ENCODE data around the gene KIAA0232.

DNA sequence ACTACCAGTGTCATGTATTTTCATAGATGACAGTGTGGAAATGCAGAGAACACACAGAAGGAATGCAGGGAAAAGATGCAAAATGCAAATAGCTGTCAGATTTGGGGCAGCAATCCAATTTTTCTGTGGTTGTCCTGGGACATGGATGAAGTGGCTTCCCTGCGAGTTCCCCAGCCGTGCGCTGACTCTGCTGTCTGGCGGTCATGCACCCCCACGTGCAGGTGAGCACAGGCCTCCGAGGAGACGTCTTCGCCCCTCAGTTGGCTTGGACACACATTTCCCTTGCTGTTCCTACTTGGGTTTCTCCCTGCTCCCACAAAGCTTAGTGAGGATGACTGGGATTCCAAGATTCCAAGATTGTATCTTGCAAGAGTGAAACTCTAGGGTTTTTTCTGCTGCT is 42.2 kb upstream of the KIAA0232 start:
- no peak for TF ChIP-seq POLR2A (IDR thresholded peaks at IDR 0.05; ENCODE audit: low read depth, low read length)
- TF ChIP-seq TAF1 (IDR thresholded peaks at IDR 0.05; ENCODE audit: low read depth, low read length): no peak
- no peak for TF ChIP-seq POLR2AphosphoS5 (IDR thresholded peaks at IDR 0.05; ENCODE audit: low read depth, low read length)
- TF ChIP-seq POU2F2 (IDR thresholded peaks at IDR 0.05; ENCODE audit: low read depth, low read length): no peak

Data from GM12891 (cell line).